ENCODE measurements around the gene PLEKHG7.
"Not testable (repeated sequence)": the region's sequence is repeated elsewhere in the genome, so short reads cannot be mapped to it uniquely, and the experiment has no call there.

PLEKHG7 gene

GRCh38 chr12:92702754-92703679 lies at the start of gene PLEKHG7:
PLEKHG7 (plus strand) TSS chr12:92702989; CDS start chr12:92706632, 3,643 bp downstream.
- DNase-seq (ENCODE audit: extremely low read depth in 1 of 2, low read depth in 1 of 2) = no peak

DNA sequence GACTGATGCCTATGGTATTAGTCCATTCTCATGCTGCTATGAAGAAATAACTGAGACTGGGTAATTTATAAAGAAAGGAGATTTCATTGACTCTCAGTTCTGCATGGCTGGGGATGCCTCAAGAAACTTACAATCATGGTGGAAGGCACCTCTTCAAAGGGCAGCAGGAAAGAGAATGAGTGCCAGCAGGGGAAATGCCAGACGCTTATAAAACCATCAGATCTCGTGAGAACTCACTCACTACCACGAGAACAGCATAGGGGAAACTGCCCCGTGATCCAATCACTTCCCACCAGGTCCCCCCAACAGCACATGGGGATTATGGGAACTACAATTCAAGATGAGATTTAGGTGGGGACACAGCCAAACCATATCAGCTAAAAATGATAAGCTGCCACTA lies 48.5 kb upstream of the PLEKHG7 start:
- not testable (repeated sequence) for DNase-seq (ENCODE audit: extremely low read depth in 1 of 2, low read depth in 1 of 2)

DNA sequence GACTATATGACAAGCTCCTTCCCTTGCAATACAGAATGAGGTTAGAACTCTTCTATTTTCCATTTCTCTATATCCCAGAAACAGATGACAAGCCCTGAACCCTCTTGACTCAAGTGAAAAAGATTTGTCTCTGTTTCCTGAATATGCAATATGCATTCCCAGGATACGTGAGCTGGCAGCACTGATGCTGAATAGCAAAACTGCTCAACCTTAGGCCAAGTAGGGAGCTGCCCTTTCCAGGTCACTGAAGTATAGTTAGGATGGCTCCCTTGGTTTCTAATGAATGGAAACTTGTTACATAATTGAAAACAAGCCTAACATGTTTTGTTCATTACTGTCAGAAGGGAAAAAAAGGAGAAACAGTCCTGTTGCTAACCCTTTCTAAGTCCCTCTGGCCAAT lies 47.9 kb upstream of the PLEKHG7 start:
- no peak for DNase-seq (ENCODE audit: extremely low read depth in 1 of 2, low read depth in 1 of 2)

DNA sequence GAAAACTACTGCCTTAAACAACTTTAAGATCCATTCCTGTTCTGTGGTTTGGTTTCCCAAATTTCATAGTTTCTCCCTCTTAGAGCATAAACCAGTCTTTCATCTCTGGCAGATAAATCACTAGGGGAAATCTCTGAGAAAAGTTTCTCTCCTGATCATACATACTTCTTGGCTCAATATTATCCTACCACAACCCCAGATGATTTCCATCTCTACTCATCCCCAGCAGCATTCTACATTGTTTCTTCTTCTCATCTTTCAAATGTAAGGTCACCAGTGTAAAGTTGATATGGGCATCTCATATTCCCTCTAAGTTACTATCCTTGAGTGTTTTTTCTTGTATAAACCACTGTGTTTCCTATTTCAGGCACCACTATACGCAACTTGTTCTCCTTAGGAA lies 45.9 kb upstream of the PLEKHG7 start:
- no peak for DNase-seq (ENCODE audit: extremely low read depth in 1 of 2, low read depth in 1 of 2)

DNA sequence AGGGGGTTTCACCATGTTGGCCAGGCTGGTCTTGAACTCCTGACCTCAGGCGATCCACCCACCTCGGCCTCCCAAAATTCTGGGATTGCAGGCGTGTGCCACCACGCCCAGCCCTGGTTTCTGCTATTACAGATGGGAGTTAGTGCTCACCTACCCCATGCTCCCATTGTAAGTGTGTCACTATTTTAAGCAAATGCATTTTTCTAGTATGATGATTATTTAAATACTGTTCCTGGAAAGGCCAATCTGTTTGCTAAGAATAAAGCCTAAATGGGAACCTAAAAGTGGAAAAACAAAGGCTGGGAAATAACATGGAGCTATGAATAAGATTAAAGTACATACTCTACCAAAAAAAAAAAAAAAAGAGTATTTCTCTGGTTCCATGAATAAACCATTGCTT lies 45.0 kb upstream of the PLEKHG7 start:
- no peak for DNase-seq (ENCODE audit: extremely low read depth in 1 of 2, low read depth in 1 of 2)

- no peak for DNase-seq (ENCODE audit: extremely low read depth in 1 of 2, low read depth in 1 of 2)
Observed at GRCh38 chr12:92658611-92659010, 44.2 kb upstream of the PLEKHG7 start.

DNA sequence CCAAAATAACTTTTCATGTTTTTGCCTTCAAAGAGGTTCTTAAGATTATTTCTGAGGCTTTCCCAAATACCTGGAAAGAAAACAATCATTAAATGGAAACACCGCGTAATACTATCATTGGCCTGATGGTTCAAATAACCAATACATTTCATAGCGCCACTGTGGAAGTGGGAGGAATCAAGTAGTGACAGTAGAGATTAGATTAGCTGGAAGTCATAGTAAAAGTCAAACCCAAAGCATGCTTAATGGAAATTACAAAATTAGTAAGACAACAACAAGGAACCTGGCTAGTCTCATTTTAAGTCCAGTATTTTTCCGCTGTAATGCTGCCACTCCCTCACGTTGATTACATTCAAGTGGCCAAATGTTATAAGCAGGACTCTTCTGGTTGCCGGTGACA lies 41.5 kb upstream of the PLEKHG7 start:
- no peak for DNase-seq (ENCODE audit: extremely low read depth in 1 of 2, low read depth in 1 of 2)

DNA sequence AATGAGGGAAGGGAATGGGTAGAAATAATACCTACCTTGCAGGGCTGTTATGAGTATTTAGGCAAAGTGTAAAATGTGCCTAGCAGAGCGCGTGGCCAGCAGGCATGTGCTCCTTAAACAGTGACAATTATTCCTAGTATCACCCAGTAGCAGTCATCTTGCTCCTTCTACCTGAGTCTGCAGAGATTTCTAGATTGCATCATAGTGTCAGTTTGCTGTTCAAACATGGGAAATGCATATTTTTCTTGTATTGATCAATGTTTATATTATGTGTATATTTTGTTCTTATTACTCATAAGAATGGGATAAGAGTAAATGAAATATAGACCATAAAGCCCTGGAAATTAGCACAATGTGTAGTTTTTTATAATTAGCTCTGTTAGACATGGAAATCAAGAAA lies 37.3 kb upstream of the PLEKHG7 start:
- no peak for DNase-seq (ENCODE audit: extremely low read depth in 1 of 2, low read depth in 1 of 2)

GRCh38 chr12:92668739-92669138 lies 34.0 kb upstream of the PLEKHG7 start:
- DNase-seq (ENCODE audit: extremely low read depth in 1 of 2, low read depth in 1 of 2) = no peak

GRCh38 chr12:92671524-92671923 lies 31.3 kb upstream of the PLEKHG7 start:
- DNase-seq (ENCODE audit: extremely low read depth in 1 of 2, low read depth in 1 of 2) = not testable (repeated sequence)

DNA sequence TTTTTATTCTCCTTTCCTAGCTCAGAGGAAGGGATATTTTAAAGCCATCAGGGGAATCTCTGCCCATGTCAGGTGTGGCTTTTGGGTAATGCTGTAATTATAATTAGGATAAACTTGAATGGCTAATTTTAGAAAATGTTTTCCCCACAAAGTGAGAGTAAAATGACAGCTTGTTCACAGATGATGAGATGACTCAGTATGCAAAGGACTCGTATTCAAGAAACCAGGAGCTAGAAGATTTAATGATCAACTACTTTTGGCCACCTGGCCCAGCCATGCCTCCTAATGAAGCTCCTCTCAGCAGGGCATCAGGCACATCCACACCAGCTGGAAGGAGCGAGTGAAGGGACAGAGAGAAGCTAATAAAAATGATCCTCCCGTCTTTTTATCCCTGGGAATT lies 29.0 kb upstream of the PLEKHG7 start:
- no peak for DNase-seq (ENCODE audit: extremely low read depth in 1 of 2, low read depth in 1 of 2)

GRCh38 chr12:92674500-92674899 lies 28.3 kb upstream of the PLEKHG7 start:
- DNase-seq (ENCODE audit: extremely low read depth in 1 of 2, low read depth in 1 of 2) = no peak

GRCh38 chr12:92675092-92675865 lies 27.5 kb upstream of the PLEKHG7 start:
- no peak for DNase-seq (ENCODE audit: extremely low read depth in 1 of 2, low read depth in 1 of 2)

DNA sequence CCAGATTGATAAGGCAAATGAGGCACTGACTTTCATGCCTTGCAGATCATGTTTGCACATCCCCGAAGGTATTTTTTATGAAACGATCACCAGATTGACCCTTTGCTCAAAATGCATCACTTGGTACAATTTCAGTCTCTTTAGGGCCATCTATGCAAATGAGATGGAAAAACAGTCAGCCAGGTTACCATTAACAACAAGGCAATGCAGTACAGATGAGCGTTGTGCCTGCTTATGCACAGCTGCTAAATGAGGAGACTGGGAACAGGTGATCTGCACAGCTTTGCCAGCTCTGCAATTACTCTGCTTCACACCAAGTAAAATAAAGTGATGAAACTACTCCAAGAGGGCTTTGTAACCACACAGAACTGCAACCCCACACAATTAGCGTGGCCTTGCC lies 26.1 kb upstream of the PLEKHG7 start:
- DNase-seq (ENCODE audit: extremely low read depth in 1 of 2, low read depth in 1 of 2) = no peak

DNA sequence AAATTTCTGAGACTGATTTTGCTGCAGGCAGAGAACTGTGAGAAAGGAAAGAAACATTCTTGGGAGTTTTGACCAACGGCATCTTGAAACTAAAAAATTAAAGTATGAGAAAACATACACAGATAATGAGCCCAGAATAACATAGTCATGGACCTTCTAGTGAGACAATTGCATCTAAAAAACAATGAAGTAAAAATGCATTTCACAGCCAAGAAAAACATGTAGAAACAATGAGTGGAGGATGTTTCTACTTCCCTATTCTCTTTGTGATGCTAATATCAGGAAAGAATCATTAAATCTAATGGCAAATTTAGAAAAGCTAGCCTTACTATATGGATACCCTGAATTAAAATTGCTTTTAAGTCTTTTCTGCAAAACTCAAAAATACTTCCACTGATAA lies 12.2 kb upstream of the PLEKHG7 start:
- DNase-seq (ENCODE audit: extremely low read depth in 1 of 2, low read depth in 1 of 2) = no peak

GRCh38 chr12:92695056-92695455 lies 7.7 kb upstream of the PLEKHG7 start:
- DNase-seq (ENCODE audit: extremely low read depth in 1 of 2, low read depth in 1 of 2) = no peak

DNA sequence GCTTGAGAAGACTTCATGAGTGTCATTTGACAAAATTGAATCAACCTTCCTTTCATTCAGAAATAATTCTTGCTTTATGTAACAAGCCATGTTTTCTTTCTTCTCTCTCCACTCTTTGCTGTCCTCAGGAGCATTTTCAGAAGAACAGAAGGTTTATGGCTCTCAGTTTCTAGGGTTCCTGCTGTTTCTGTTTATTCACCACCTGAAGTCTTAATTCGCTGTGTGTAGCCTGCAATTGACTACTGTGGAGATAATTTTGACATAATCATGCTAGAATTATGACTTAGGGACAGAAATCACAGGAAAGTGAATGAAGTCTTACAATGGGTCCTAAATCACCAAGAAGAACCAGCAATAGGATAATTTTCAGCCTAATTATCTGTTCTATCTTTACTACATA lies 7.2 kb upstream of the PLEKHG7 start:
- DNase-seq (ENCODE audit: extremely low read depth in 1 of 2, low read depth in 1 of 2) = no peak

DNA sequence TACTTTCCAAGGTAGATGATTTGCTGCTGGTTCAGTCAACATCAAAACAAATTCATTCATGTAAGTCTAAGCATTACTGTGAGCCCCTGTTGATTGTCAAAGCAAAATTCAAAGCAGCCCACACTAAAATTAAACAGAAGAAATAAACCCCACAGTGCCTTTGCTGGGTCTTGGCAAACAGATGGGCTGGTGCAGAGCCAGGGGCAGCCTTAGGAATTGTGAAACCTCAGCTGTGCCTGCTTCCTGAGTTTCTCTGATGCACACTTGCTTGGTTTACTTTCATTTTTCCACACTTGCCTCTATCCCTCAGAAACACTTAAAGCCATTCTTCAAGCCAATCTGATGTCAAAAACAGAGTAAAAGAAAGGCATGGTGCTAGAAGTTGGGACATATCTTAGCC lies 6.6 kb upstream of the PLEKHG7 start:
- no peak for DNase-seq (ENCODE audit: extremely low read depth in 1 of 2, low read depth in 1 of 2)

GRCh38 chr12:92698474-92698873 lies 4.3 kb upstream of the PLEKHG7 start:
- DNase-seq (ENCODE audit: extremely low read depth in 1 of 2, low read depth in 1 of 2) = no peak

GRCh38 chr12:92701441-92701840 lies 1.3 kb upstream of the PLEKHG7 start:
- DNase-seq (ENCODE audit: extremely low read depth in 1 of 2, low read depth in 1 of 2) = no peak

DNA sequence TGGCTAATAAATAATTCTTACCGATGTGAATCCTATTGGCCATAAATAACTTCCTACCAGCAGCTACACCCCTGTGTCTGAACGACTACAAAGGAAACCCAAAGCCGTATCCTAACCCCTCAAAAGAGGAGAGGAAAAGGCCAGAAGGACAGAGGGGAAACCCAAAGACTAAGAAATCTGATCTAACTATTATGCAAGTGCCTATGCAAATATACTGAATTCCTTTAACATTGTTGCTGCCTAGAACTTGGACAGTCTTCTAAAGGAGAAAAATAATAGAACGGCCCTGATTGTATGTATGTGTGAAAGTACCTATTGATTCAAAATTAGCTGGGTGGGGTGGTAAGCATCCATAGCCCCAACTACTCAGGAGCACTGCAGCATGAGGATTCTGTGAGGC lies 997 bp downstream of the PLEKHG7 start:
- DNase-seq (ENCODE audit: extremely low read depth in 1 of 2, low read depth in 1 of 2) = no peak

DNA sequence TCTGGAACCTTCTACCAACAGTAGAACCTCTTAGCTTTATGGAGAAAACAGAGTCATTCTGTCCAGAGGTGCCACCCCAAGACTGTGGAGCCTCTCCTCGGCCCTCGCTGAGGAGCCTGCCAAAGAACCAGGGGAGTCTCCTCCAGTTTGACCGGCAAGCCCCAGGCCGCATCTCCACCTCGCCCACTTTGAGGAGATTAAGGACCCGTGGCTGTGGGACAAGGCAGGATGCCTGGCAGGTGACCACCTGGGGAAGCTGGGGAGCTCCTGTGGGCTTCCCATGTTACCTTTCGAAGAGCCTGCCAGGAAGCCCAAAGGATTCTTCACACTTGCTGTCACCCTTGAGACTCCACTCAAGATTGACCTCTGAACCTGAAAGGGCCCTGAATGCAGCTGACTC lies 3.8 kb downstream of the PLEKHG7 start:
- DNase-seq (ENCODE audit: extremely low read depth in 1 of 2, low read depth in 1 of 2) = no peak

Data from stimulated activated CD8-positive, alpha-beta memory T cell treated with anti-CD3 and anti-CD28 coated beads, Interleukin-7, amount 100 ng/mL, for 48 hours (primary cell).